Measurements from ENCODE around the gene HYAL3.

- TF ChIP-seq CTCF (conservative IDR thresholded peaks at IDR 0.05; ENCODE audit: low read depth, low read length), result peak; percentile 97
- TF ChIP-seq EZH2 (IDR thresholded peaks at IDR 0.05; ENCODE audit: low read length, unreplicated experiment), result no peak
Observed at GRCh38 chr3:50274371-50275104, 24.7 kb downstream of the HYAL3 start.
